Kidney (tissue), 14 donors: Measurements from ENCODE around the gene NDEL1. TPM values are rescaled to one million over a fixed set of nuclear protein-coding genes. Genes with fewer than 3 reads are reported as not detected.

Experiments
- DNase-seq, 5 donors: peaks; one replicate each; pipeline ENCODE4 v3.0.0-alpha.2; 2013 to 2020
- FAIRE-seq: peaks from 2 replicates; lab custom pipeline; 2012; peaks lifted over from hg19 to GRCh38; lab: Jason Lieb, UNC
- H3K27ac ChIP-seq, 2 donors: one replicate each; pipeline ENCODE4 v1.7.0; 2013; ENCODE audit warnings: low read depth in 2 of 2, low read length in 2 of 2, inconsistent platforms in 1 of 2
- H3K27me3 ChIP-seq: one replicate; pipeline ENCODE4 v1.7.1; 2013; ENCODE audit warnings: low read length, inconsistent platforms; ENCODE audit not compliant: control insufficient read depth, insufficient read depth
- H3K36me3 ChIP-seq, 3 donors: one replicate each; pipeline versions ENCODE4 v1.7.0 to v1.7.1; 2013; ENCODE audit warnings: low read length in 3 of 3, control low read depth in 1 of 3, inconsistent platforms in 1 of 3; ENCODE audit not compliant: insufficient read depth in 3 of 3, control insufficient read depth in 2 of 3
- H3K4me1 ChIP-seq, 3 donors: one replicate each; pipeline versions ENCODE4 v1.7.0 to v1.7.1; 2013; ENCODE audit warnings: low read length in 3 of 3, inconsistent platforms in 1 of 3, low read depth in 1 of 3; ENCODE audit not compliant: control insufficient read depth in 2 of 3, insufficient read depth in 2 of 3
- H3K4me3 ChIP-seq, 3 donors: one replicate each; pipeline versions ENCODE4 v1.7.0 to v1.8.1; 2013; ENCODE audit warnings: low read length in 3 of 3, control low read depth in 1 of 3, inconsistent platforms in 1 of 3
- H3K9ac ChIP-seq, 3 donors: one replicate each; pipeline versions ENCODE4 v1.7.0 to v1.7.1; 2013; ENCODE audit warnings: low read length in 3 of 3, control low read depth in 1 of 3, inconsistent platforms in 1 of 3
- H3K9me3 ChIP-seq, 3 donors: one replicate each; pipeline versions ENCODE4 v1.7.0 to v1.7.1; 2013; ENCODE audit warnings: low read length in 3 of 3, control low read depth in 1 of 3, inconsistent platforms in 1 of 3; ENCODE audit not compliant: control insufficient read depth in 2 of 3, insufficient read depth in 1 of 3
- CTCF ChIP-seq: IDR thresholded peaks from 3 replicates; pipeline ENCODE4 v1.5.1; 2012; ENCODE audit warnings: mild to moderate bottlenecking, moderate library complexity, borderline replicate concordance; ENCODE audit not compliant: insufficient read depth; ENCODE audit errors: extremely low read depth
- intact Hi-C: fragments of 100-400 bp; cut with DNase I; formaldehyde crosslinking; loops from one replicate; pipeline ENCODE4 v1.11.1; 2022
- polyA plus RNA-seq: library from polyadenylated mRNA; stranded (reverse); fragments of 350-450 nt; fragmentation: Illumina TruSeq; extraction: RNeasy Lipid Tissue Mini Kit (QIAGEN cat#74804); gene quantifications from one replicate; pipeline ENCODE4 v1.2.3, GENCODE V29; 2014; ENCODE audit warnings: low read depth, low replicate concordance; ENCODE audit not compliant: insufficient read depth
- total RNA-seq: library from RNA; stranded (reverse); fragmentation: NEBNext Ultra II Directional; extraction: Animal tissue kit (Norgen Biotek cat#: 25700); gene quantifications from one replicate; pipeline ENCODE4 v1.2.1, GENCODE V29; 2021
- donor health status: control.
- donor health status: control.
- donor health status: control.
- donor health status: control.
- donor health status: control.
- donor health status: DM: yes; HTN: yes; CAD: no.
- donor health status: Normal renal cell carcinoma (clear cell type).

NDEL1 gene
- total and polyA plus RNA-seq, 2 donors from 2014 or later, result 17.9 to 66.1 TPM

GRCh38 chr17:8458128-8458527 lies 22.4 kb downstream of the NDEL1 start:
- no peak for TF ChIP-seq CTCF
- intact Hi-C loops, result no loop called here
- Histone ChIP-seq H3K4me3 (no peak overlapping the region), H3K9ac (no peak overlapping the region), H3K36me3 (peaks cover 3 to 65% (median 37%) of the 10 kb centered on the region in 3 donors), H3K27ac (no peak overlapping the region), H3K4me1 (no peaks in the 10 kb centered on the region), H3K9me3 (no peaks in the 10 kb centered on the region), H3K27me3 (no peaks in the 10 kb centered on the region)
- no peak for FAIRE-seq
- no peak for DNase-seq

GRCh38 chr17:8459107-8459506 lies 23.4 kb downstream of the NDEL1 start:
- H3K9ac ChIP-seq, result no peak overlapping the region
- intact Hi-C loops, result no loop called here
- H3K4me1 ChIP-seq, result no peaks in the 10 kb centered on the region
- H3K36me3 ChIP-seq, result peaks cover 3 to 63% (median 34%) of the 10 kb centered on the region in 3 donors
- H3K27me3 ChIP-seq, result no peaks in the 10 kb centered on the region
- no peak overlapping the region for H3K4me3 ChIP-seq
- H3K9me3 ChIP-seq, result no peaks in the 10 kb centered on the region
- TF ChIP-seq CTCF, result no peak
- no peak overlapping the region for H3K27ac ChIP-seq
- FAIRE-seq (no peak), DNase-seq (no peak)

- TF ChIP-seq CTCF, result no peak
- H3K4me3 ChIP-seq, result no peak overlapping the region
- peaks cover 3 to 58% (median 34%) of the 10 kb centered on the region in 3 donors for H3K36me3 ChIP-seq
- H3K9ac ChIP-seq, result no peak overlapping the region
- peaks cover 0 to under 1% (median 0%) of the 10 kb centered on the region in 3 donors for H3K4me1 ChIP-seq
- intact Hi-C loops, result no loop called here
- no peak overlapping the region for H3K27ac ChIP-seq
- FAIRE-seq, result no peak
- no peaks in the 10 kb centered on the region for H3K27me3 ChIP-seq
- H3K9me3 ChIP-seq, result no peaks in the 10 kb centered on the region
- DNase-seq, result no peak
These were observed 24.1 kb downstream of the NDEL1 start for GRCh38 chr17:8459831-8460230.

GRCh38 chr17:8462564-8462963 lies 26.9 kb downstream of the NDEL1 start:
- Histone ChIP-seq H3K9ac (no peak overlapping the region), H3K27me3 (no peaks in the 10 kb centered on the region), H3K27ac (no peak overlapping the region), H3K9me3 (no peaks in the 10 kb centered on the region), H3K4me3 (no peak overlapping the region), H3K36me3 (peaks cover 2 to 46% (median 29%) of the 10 kb centered on the region in 3 donors), H3K4me1 (peaks cover 0 to 10% (median 3%) of the 10 kb centered on the region in 3 donors)
- TF ChIP-seq CTCF, result no peak
- FAIRE-seq (no peak), DNase-seq (no peak)
- intact Hi-C loops, result no loop called here
